Skin of body (tissue), 2 donors: ENCODE results near the gene CCDC136. TPM values are rescaled to one million over a fixed set of nuclear protein-coding genes. Genes with fewer than 3 reads are reported as not detected.

ENCODE experiments used
- DNase-seq: peaks from one replicate; lab custom pipeline; 2025; lab: John Stamatoyannopoulos, UW
- total RNA-seq: library from RNA; depleted of rRNA; stranded (reverse); fragments of >200 nt; gene quantifications from one replicate; pipeline ENCODE4 v1.2.3, GENCODE V29; 2014

Gene CCDC136
- total RNA-seq, 1 donor from 2014 or later: 6.1 TPM

GRCh38 chr7:128805225-128805624 lies 13.5 kb downstream of the CCDC136 start:
- DNase-seq: no peak

GRCh38 chr7:128807191-128807590 lies 15.4 kb downstream of the CCDC136 start:
- DNase-seq: no peak

GRCh38 chr7:128809363-128809762 lies 17.6 kb downstream of the CCDC136 start:
- no peak for DNase-seq

- DNase-seq: no peak
Observed at GRCh38 chr7:128810473-128810872, 18.7 kb downstream of the CCDC136 start.

- no peak for DNase-seq
Observed at GRCh38 chr7:128810997-128811396, 19.2 kb downstream of the CCDC136 start.

- DNase-seq: no peak
Observed at GRCh38 chr7:128811631-128812430, 20.1 kb downstream of the CCDC136 start.

- DNase-seq: no peak
Observed at GRCh38 chr7:128812514-128813168, 20.9 kb downstream of the CCDC136 start.

GRCh38 chr7:128814499-128814898 lies 22.7 kb downstream of the CCDC136 start:
- no peak for DNase-seq

GRCh38 chr7:128815289-128815942 lies 23.6 kb downstream of the CCDC136 start:
- DNase-seq: no peak

- DNase-seq: no peak
Observed at GRCh38 chr7:128818694-128819093, 26.9 kb downstream of the CCDC136 start.

- no peak for DNase-seq
Observed at GRCh38 chr7:128821724-128822123, 30.0 kb downstream of the CCDC136 start.

GRCh38 chr7:128826512-128826911 lies 34.7 kb downstream of the CCDC136 start:
- DNase-seq: no peak

GRCh38 chr7:128826916-128827247 lies 35.1 kb downstream of the CCDC136 start:
- DNase-seq: no peak

GRCh38 chr7:128827248-128827958 lies 35.6 kb downstream of the CCDC136 start:
- DNase-seq: no peak

GRCh38 chr7:128827971-128828711 lies 36.4 kb downstream of the CCDC136 start:
- no peak for DNase-seq

GRCh38 chr7:128829391-128830166 lies 37.8 kb downstream of the CCDC136 start:
- no peak for DNase-seq

- peak; percentile 48 for DNase-seq
Observed at GRCh38 chr7:128830231-128831177, 38.7 kb downstream of the CCDC136 start, which contains the start of gene FLNC. Gene FLNC (plus strand): TSS chr7:128830406. CDS start chr7:128830638, 232 bp downstream.

- DNase-seq: peak; percentile 62
Observed at GRCh38 chr7:128831178-128831993, 39.6 kb downstream of the CCDC136 start.
